BLaER1 treated with 17β-estradiol and CSF1 and Interleukin-3, amounts not matched to agents 10 nM and 100 nM (cell line): ENCODE measurements around the gene CRIP1.

Source experiments
- H3K27ac ChIP-seq, 11 experiments: shearing (Covaris generic); formaldehyde crosslinking; 2 replicates each; pipeline ENCODE4 v1.8.1; 2022
- H3K27me3 ChIP-seq, 11 experiments: shearing (Covaris generic); formaldehyde crosslinking; 2 replicates each; pipeline ENCODE4 v1.8.1; 2022
- H3K36me3 ChIP-seq, 11 experiments: shearing (Covaris generic); formaldehyde crosslinking; 2 replicates each; pipeline ENCODE4 v1.8.1; 2022
- H3K4me1 ChIP-seq, 10 experiments: shearing (Covaris generic); formaldehyde crosslinking; 2 replicates each; pipeline ENCODE4 v1.8.1; 2022
- H3K4me2 ChIP-seq, 11 experiments: shearing (Covaris generic); formaldehyde crosslinking; 2 replicates each; pipeline ENCODE4 v1.8.1; 2022
- H3K4me3 ChIP-seq, 10 experiments: shearing (Covaris generic); formaldehyde crosslinking; 2 replicates each; pipeline ENCODE4 v1.8.1; 2022
- H3K9ac ChIP-seq, 11 experiments: shearing (Covaris generic); formaldehyde crosslinking; 2 replicates each; pipeline ENCODE4 v1.8.1; 2022
- H3K9me3 ChIP-seq, 11 experiments: shearing (Covaris generic); formaldehyde crosslinking; replicated peaks in 1 of 11; 2 replicates each; pipeline ENCODE4 v1.8.1; 2022
- H4K20me1 ChIP-seq, 11 experiments: shearing (Covaris generic); formaldehyde crosslinking; 2 replicates each; pipeline ENCODE4 v1.8.1; 2022
- Cebpa-rat ChIP-seq, 11 experiments: shearing (Covaris generic); IDR thresholded peaks; 2 replicates each; pipeline ENCODE4 v1.8.1; 2022

CRIP1 gene

DNA sequence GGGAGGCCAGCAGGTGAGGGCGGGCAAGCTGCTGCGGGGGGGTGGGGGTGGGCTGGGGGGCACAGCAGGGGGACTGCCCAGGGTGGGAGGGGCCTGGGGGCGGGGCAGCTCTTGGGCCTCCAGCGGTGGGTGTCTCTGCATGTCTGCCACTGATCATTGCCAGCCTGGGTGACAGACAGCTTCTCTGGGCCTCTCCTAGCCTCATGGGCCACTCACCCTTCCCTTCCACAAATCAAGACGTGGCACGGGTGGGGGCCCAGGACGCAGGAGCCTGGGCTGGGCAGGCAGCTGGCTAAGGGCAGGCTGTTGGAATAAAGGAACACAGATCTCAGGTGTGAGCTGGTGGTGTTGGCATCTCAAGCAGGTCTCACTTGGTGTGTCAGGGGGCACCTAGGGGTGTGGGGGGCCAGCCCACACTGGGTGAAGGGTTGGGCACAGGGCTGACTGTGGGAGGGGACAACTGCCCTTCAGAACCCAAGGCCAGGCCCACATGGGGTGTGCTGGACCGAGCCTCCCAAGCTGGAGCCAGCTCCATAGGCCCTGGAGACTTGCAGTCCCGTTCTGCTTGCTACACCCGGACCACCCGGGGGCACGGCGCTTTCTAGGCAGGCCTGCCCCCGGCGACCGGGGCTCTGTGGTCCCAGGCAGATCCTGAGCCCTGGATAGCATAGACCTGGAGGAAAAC is 7.4 kb downstream of the CRIP1 start:
- Histone ChIP-seq H3K9ac (no peak overlapping the region; a peak in 1 of 22 replicates), H3K36me3 (peaks cover 0 to 50% (median 12%) of the 10 kb centered on the region in 11 experiments; a peak in 14 of 22 replicates), H3K27me3 (no peaks in the 10 kb centered on the region), H4K20me1 (peaks cover 0 to 70% (median 17%) of the 10 kb centered on the region in 11 experiments; a peak in 17 of 22 replicates), H3K4me2 (no peak overlapping the region), H3K4me3 (no peak overlapping the region), H3K27ac (no peak overlapping the region), H3K9me3 (no peaks in the 10 kb centered on the region), H3K4me1 (peaks cover 6 to 23% (median 16%) of the 10 kb centered on the region in 10 experiments)
- no peak for TF ChIP-seq Cebpa-rat (IDR thresholded peaks at IDR 0.05)

DNA sequence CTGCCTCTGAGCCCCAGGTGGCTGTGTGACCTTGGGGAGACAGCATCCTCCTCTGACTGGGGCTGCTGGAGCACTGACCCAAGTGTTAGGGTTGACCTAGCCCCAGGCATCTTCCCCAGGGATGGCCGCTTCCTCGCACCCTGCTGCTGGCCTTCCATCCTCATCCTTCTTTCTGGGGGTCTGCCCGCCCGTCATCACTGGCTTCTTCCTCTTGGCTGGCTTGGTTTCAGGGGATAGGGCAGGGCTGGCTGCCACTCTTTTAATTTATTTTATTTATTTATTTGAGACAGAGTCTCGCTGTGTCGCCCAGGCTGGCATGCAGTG is 7.9 kb downstream of the CRIP1 start:
- peaks cover 0 to 70% (median 13%) of the 10 kb centered on the region in 11 experiments; a peak in 17 of 22 replicates for H4K20me1 ChIP-seq
- H3K4me3 ChIP-seq, result no peak overlapping the region
- H3K27me3 ChIP-seq, result no peaks in the 10 kb centered on the region
- H3K9me3 ChIP-seq, result no peaks in the 10 kb centered on the region
- TF ChIP-seq Cebpa-rat (IDR thresholded peaks at IDR 0.05), result no peak
- H3K9ac ChIP-seq, result no peak overlapping the region; a peak in 1 of 22 replicates
- H3K4me2 ChIP-seq, result no peak overlapping the region
- H3K4me1 ChIP-seq, result peaks cover 1 to 18% (median 11%) of the 10 kb centered on the region in 10 experiments; a peak in 18 of 20 replicates
- H3K36me3 ChIP-seq, result peaks cover 0 to 52% (median 12%) of the 10 kb centered on the region in 11 experiments; a peak in 14 of 22 replicates
- H3K27ac ChIP-seq, result no peak overlapping the region

- Histone ChIP-seq H3K27me3 (no peaks in the 10 kb centered on the region), H3K9ac (no peak overlapping the region; a peak in 1 of 22 replicates), H3K4me2 (no peak overlapping the region), H3K27ac (no peak overlapping the region), H3K4me3 (no peak overlapping the region), H4K20me1 (peaks cover 0 to 78% (median 13%) of the 10 kb centered on the region in 11 experiments; a peak in 17 of 22 replicates), H3K4me1 (peaks cover 0 to 13% (median 10%) of the 10 kb centered on the region in 10 experiments; a peak in 17 of 20 replicates), H3K36me3 (peaks cover 0 to 52% (median 12%) of the 10 kb centered on the region in 11 experiments; a peak in 14 of 22 replicates), H3K9me3 (no peaks in the 10 kb centered on the region)
- TF ChIP-seq Cebpa-rat (IDR thresholded peaks at IDR 0.05), result no peak
Measured at GRCh38 chr14:105495101-105495989, 8.7 kb downstream of the CRIP1 start.

- Histone ChIP-seq H3K4me3 (no peak overlapping the region), H3K4me1 (peaks cover 0 to 13% (median 10%) of the 10 kb centered on the region in 10 experiments; a peak in 17 of 20 replicates), H3K27ac (no peak overlapping the region), H4K20me1 (peaks cover 0 to 84% (median 13%) of the 10 kb centered on the region in 11 experiments; a peak in 17 of 22 replicates), H3K9ac (no peak overlapping the region; a peak in 1 of 22 replicates), H3K27me3 (no peaks in the 10 kb centered on the region), H3K36me3 (peaks cover 0 to 52% (median 12%) of the 10 kb centered on the region in 11 experiments; a peak in 14 of 22 replicates), H3K9me3 (no peaks in the 10 kb centered on the region), H3K4me2 (no peak overlapping the region)
- TF ChIP-seq Cebpa-rat (IDR thresholded peaks at IDR 0.05), result no peak
Measured at GRCh38 chr14:105495990-105496830, 9.5 kb downstream of the CRIP1 start.

- H3K27ac ChIP-seq, result no peak overlapping the region
Measured at GRCh38 chr14:105496831-105497591, 10.3 kb downstream of the CRIP1 start.

GRCh38 chr14:105497671-105498429 is 11.2 kb downstream of the CRIP1 start:
- peaks cover 0 to 7% (median 3%) of the 10 kb centered on the region in 10 experiments; a peak in 7 of 20 replicates for H3K4me1 ChIP-seq
- no peaks in the 10 kb centered on the region for H3K27me3 ChIP-seq
- H3K4me2 ChIP-seq, result no peak overlapping the region
- no peak overlapping the region for H3K27ac ChIP-seq
- 0 out of 22 replicates have a peak overlapping the region, but pooled peaks of 1 of the 11 experiments have one; percentile 13 for H3K9ac ChIP-seq
- peaks cover 0 to 77% (median 2%) of the 10 kb centered on the region in 11 experiments; a peak in 10 of 22 replicates for H4K20me1 ChIP-seq
- H3K9me3 ChIP-seq, result no peaks in the 10 kb centered on the region
- TF ChIP-seq Cebpa-rat (IDR thresholded peaks at IDR 0.05), result no peak
- H3K36me3 ChIP-seq, result peaks cover 0 to 42% (median 12%) of the 10 kb centered on the region in 11 experiments; a peak in 14 of 22 replicates
- no peak overlapping the region for H3K4me3 ChIP-seq

More at GRCh38 chr14:105496831-105497591, 10.3 kb downstream of the CRIP1 start:
- H3K9me3 ChIP-seq, result no peaks in the 10 kb centered on the region
- H3K4me2 ChIP-seq, result no peak overlapping the region
- peaks cover 0 to 9% (median 6%) of the 10 kb centered on the region in 10 experiments; a peak in 17 of 20 replicates for H3K4me1 ChIP-seq
- H4K20me1 ChIP-seq, result peaks cover 0 to 81% (median 10%) of the 10 kb centered on the region in 11 experiments; a peak in 17 of 22 replicates
- H3K36me3 ChIP-seq, result peaks cover 0 to 50% (median 12%) of the 10 kb centered on the region in 11 experiments; a peak in 14 of 22 replicates
- H3K4me3 ChIP-seq, result no peak overlapping the region
- H3K9ac ChIP-seq, result no peak overlapping the region
- no peaks in the 10 kb centered on the region for H3K27me3 ChIP-seq
- TF ChIP-seq Cebpa-rat (IDR thresholded peaks at IDR 0.05), result no peak
